Kidney (tissue), 14 donors: Measurements from ENCODE around the gene MS4A14. TPM values are rescaled to one million over a fixed set of nuclear protein-coding genes. Genes with fewer than 3 reads are reported as not detected.

Source experiments
- DNase-seq, 5 donors: peaks; one replicate each; pipeline ENCODE4 v3.0.0-alpha.2; 2013 to 2020
- FAIRE-seq: peaks from 2 replicates; lab custom pipeline; 2012; peaks lifted over from hg19 to GRCh38; lab: Jason Lieb, UNC
- H3K27ac ChIP-seq, 2 donors: one replicate each; pipeline ENCODE4 v1.7.0; 2013; ENCODE audit warnings: low read depth in 2 of 2, low read length in 2 of 2, inconsistent platforms in 1 of 2
- H3K27me3 ChIP-seq: one replicate; pipeline ENCODE4 v1.7.1; 2013; ENCODE audit warnings: low read length, inconsistent platforms; ENCODE audit not compliant: control insufficient read depth, insufficient read depth
- H3K36me3 ChIP-seq, 3 donors: one replicate each; pipeline versions ENCODE4 v1.7.0 to v1.7.1; 2013; ENCODE audit warnings: low read length in 3 of 3, control low read depth in 1 of 3, inconsistent platforms in 1 of 3; ENCODE audit not compliant: insufficient read depth in 3 of 3, control insufficient read depth in 2 of 3
- H3K4me1 ChIP-seq, 3 donors: one replicate each; pipeline versions ENCODE4 v1.7.0 to v1.7.1; 2013; ENCODE audit warnings: low read length in 3 of 3, inconsistent platforms in 1 of 3, low read depth in 1 of 3; ENCODE audit not compliant: control insufficient read depth in 2 of 3, insufficient read depth in 2 of 3
- H3K4me3 ChIP-seq, 3 donors: one replicate each; pipeline versions ENCODE4 v1.7.0 to v1.8.1; 2013; ENCODE audit warnings: low read length in 3 of 3, control low read depth in 1 of 3, inconsistent platforms in 1 of 3
- H3K9ac ChIP-seq, 3 donors: one replicate each; pipeline versions ENCODE4 v1.7.0 to v1.7.1; 2013; ENCODE audit warnings: low read length in 3 of 3, control low read depth in 1 of 3, inconsistent platforms in 1 of 3
- H3K9me3 ChIP-seq, 3 donors: one replicate each; pipeline versions ENCODE4 v1.7.0 to v1.7.1; 2013; ENCODE audit warnings: low read length in 3 of 3, control low read depth in 1 of 3, inconsistent platforms in 1 of 3; ENCODE audit not compliant: control insufficient read depth in 2 of 3, insufficient read depth in 1 of 3
- CTCF ChIP-seq: IDR thresholded peaks from 3 replicates; pipeline ENCODE4 v1.5.1; 2012; ENCODE audit warnings: mild to moderate bottlenecking, moderate library complexity, borderline replicate concordance; ENCODE audit not compliant: insufficient read depth; ENCODE audit errors: extremely low read depth
- intact Hi-C: fragments of 100-400 bp; cut with DNase I; formaldehyde crosslinking; loops from one replicate; pipeline ENCODE4 v1.11.1; 2022
- polyA plus RNA-seq: library from polyadenylated mRNA; stranded (reverse); fragments of 350-450 nt; fragmentation: Illumina TruSeq; extraction: RNeasy Lipid Tissue Mini Kit (QIAGEN cat#74804); gene quantifications from one replicate; pipeline ENCODE4 v1.2.3, GENCODE V29; 2014; ENCODE audit warnings: low read depth, low replicate concordance; ENCODE audit not compliant: insufficient read depth
- total RNA-seq: library from RNA; stranded (reverse); fragmentation: NEBNext Ultra II Directional; extraction: Animal tissue kit (Norgen Biotek cat#: 25700); gene quantifications from one replicate; pipeline ENCODE4 v1.2.1, GENCODE V29; 2021
- donor health status: control.
- donor health status: control.
- donor health status: control.
- donor health status: control.
- donor health status: control.
- donor health status: DM: yes; HTN: yes; CAD: no.
- donor health status: Normal renal cell carcinoma (clear cell type).

The MS4A14 gene
- total and polyA plus RNA-seq, 2 donors from 2014 or later, result 0.34 to 2.1 TPM

GRCh38 chr11:60372767-60373166 lies 23.5 kb upstream of the MS4A14 start:
- no peaks in the 10 kb centered on the region for H3K4me1 ChIP-seq
- no peak overlapping the region for H3K4me3 ChIP-seq
- no peak for TF ChIP-seq CTCF
- DNase-seq (no peak), FAIRE-seq (no peak)
- H3K27ac ChIP-seq, result no peak overlapping the region
- intact Hi-C loops, result no loop called here
- no peak overlapping the region for H3K9ac ChIP-seq
- H3K9me3 ChIP-seq, result no peaks in the 10 kb centered on the region
- no peaks in the 10 kb centered on the region for H3K27me3 ChIP-seq
- H3K36me3 ChIP-seq, result no peaks in the 10 kb centered on the region

GRCh38 chr11:60375316-60375715 lies 20.9 kb upstream of the MS4A14 start:
- TF ChIP-seq CTCF, result no peak
- Histone ChIP-seq H3K27ac (no peak overlapping the region), H3K9me3 (no peaks in the 10 kb centered on the region), H3K36me3 (no peaks in the 10 kb centered on the region), H3K4me3 (no peak overlapping the region), H3K27me3 (no peaks in the 10 kb centered on the region), H3K4me1 (no peaks in the 10 kb centered on the region), H3K9ac (no peak overlapping the region)
- FAIRE-seq (no peak), DNase-seq (no peak)
- intact Hi-C loops, result no loop called here

GRCh38 chr11:60376601-60377000 lies 19.7 kb upstream of the MS4A14 start:
- FAIRE-seq (no peak), DNase-seq (no peak)
- H3K27ac ChIP-seq, result no peak overlapping the region
- H3K4me3 ChIP-seq, result no peak overlapping the region
- no peaks in the 10 kb centered on the region for H3K27me3 ChIP-seq
- intact Hi-C loops, result no loop called here
- TF ChIP-seq CTCF, result no peak
- no peaks in the 10 kb centered on the region for H3K9me3 ChIP-seq
- no peak overlapping the region for H3K9ac ChIP-seq
- H3K4me1 ChIP-seq, result no peaks in the 10 kb centered on the region
- no peaks in the 10 kb centered on the region for H3K36me3 ChIP-seq
